Immature natural killer cell (primary cell): ENCODE data around the gene USP5. TPM values are rescaled to one million over a fixed set of nuclear protein-coding genes. Genes with fewer than 3 reads are reported as not detected.

Source experiments
- polyA plus RNA-seq, 3 donors: library from polyadenylated mRNA; unstranded; fragments of 300-500 nt; fragmentation: Illumina TruSeq; gene quantifications; one replicate each; pipeline ENCODE4 v1.2.3, GENCODE V29; 2021

USP5 gene
- polyA plus RNA-seq, 3 donors from 2014 or later, result 41.3 to 54.0 (median 52.0) TPM

Other genes with a start within 250 kb of the USP5 start
- 10 to 100 TPM; 13.6 to 59.5 (median 20.7) TPM for gene CHD4, start 244.8 kb upstream of the USP5 start, polyA plus RNA-seq
- 10 to 100 TPM in 2 of 3 donors, 1 to 10 TPM in 1; 9.6 to 36.1 (median 11.6) TPM for gene LPAR5, start 216.2 kb upstream of the USP5 start, polyA plus RNA-seq
- gene ACRBP, start 204.7 kb upstream of the USP5 start, polyA plus RNA-seq, result 10 to 100 TPM in 1 of 3 donors, 1 to 10 TPM in 1, not detected in 1; 4.2 to 10.2 TPM
- gene ING4, start 189.0 kb upstream of the USP5 start, polyA plus RNA-seq, result 100 to 1,000 TPM in 1 of 3 donors, 10 to 100 TPM in 2; 60.7 to 156 (median 93.9) TPM
- 10 to 100 TPM; 14.6 to 41.5 (median 31.6) TPM for gene ZNF384, start 162.8 kb upstream of the USP5 start, polyA plus RNA-seq
- not detected for gene PIANP, start 151.3 kb upstream of the USP5 start, polyA plus RNA-seq
- gene COPS7A, start 128.1 kb upstream of the USP5 start, polyA plus RNA-seq, result 10 to 100 TPM; 34.1 to 62.1 (median 45.6) TPM
- 100 to 1,000 TPM; 102 to 165 (median 155) TPM for gene MLF2, start 99.0 kb upstream of the USP5 start, polyA plus RNA-seq
- 1 to 10 TPM in 2 of 3 donors, under 1 TPM in 1; 0.40 to 8.0 (median 4.9) TPM for gene PTMS, start 85.8 kb upstream of the USP5 start, polyA plus RNA-seq
- 1 to 10 TPM; 1.3 to 8.3 (median 1.6) TPM for gene LAG3, start 79.6 kb upstream of the USP5 start, polyA plus RNA-seq
- 10 to 100 TPM in 1 of 3 donors, 1 to 10 TPM in 2; 2.0 to 11.7 (median 6.6) TPM for gene CD4, start 62.6 kb upstream of the USP5 start, polyA plus RNA-seq
- not detected for gene GPR162, start 30.3 kb upstream of the USP5 start, polyA plus RNA-seq
- gene P3H3, start 23.7 kb upstream of the USP5 start, polyA plus RNA-seq, result not detected
- not detected for gene GNB3, start 11.2 kb upstream of the USP5 start, polyA plus RNA-seq
- 1 to 10 TPM in 1 of 3 donors, under 1 TPM in 1, not detected in 1; 0.99 to 1.5 TPM for gene CDCA3, start 864 bp upstream of the USP5 start, polyA plus RNA-seq
- gene TPI1, start 15.4 kb downstream of the USP5 start, polyA plus RNA-seq, result 1,000 to 10,000 TPM in 1 of 3 donors, 100 to 1,000 TPM in 2; 801 to 1,209 (median 811) TPM
- gene SPSB2, start 21.2 kb downstream of the USP5 start, polyA plus RNA-seq, result 10 to 100 TPM; 11.2 to 17.0 (median 11.4) TPM
- gene LRRC23, start 52.7 kb downstream of the USP5 start, polyA plus RNA-seq, result 1 to 10 TPM; 2.3 to 4.4 (median 2.4) TPM
- gene ENO2, start 62.4 kb downstream of the USP5 start, polyA plus RNA-seq, result 1 to 10 TPM; 2.0 to 6.5 (median 3.8) TPM
- gene ATN1, start 75.8 kb downstream of the USP5 start, polyA plus RNA-seq, result 1 to 10 TPM in 2 of 3 donors, not detected in 1; 1.0 to 2.1 TPM
- not detected for gene RNU7-1, start 91.7 kb downstream of the USP5 start, polyA plus RNA-seq
- 100 to 1,000 TPM in 2 of 3 donors, 10 to 100 TPM in 1; 83.7 to 315 (median 170) TPM for gene C12orf57, start 91.9 kb downstream of the USP5 start, polyA plus RNA-seq
- 100 to 1,000 TPM; 231 to 513 (median 294) TPM for gene PTPN6, start 99.2 kb downstream of the USP5 start, polyA plus RNA-seq
- gene PHB2, start 118.5 kb downstream of the USP5 start, polyA plus RNA-seq, result 100 to 1,000 TPM; 121 to 141 (median 136) TPM
- 10 to 100 TPM; 46.2 to 83.8 (median 65.5) TPM for gene EMG1, start 118.8 kb downstream of the USP5 start, polyA plus RNA-seq
- 10 to 100 TPM; 18.4 to 39.2 (median 34.8) TPM for gene LPCAT3, start 166.3 kb downstream of the USP5 start, polyA plus RNA-seq
- not detected for gene C1S, start 208.6 kb downstream of the USP5 start, polyA plus RNA-seq
- 1 to 10 TPM in 1 of 3 donors, under 1 TPM in 1, not detected in 1; 0.98 to 3.9 TPM for gene C1R, start 240.3 kb downstream of the USP5 start, polyA plus RNA-seq